ENCODE data around the gene CACNB4. TPM values are rescaled to one million over a fixed set of nuclear protein-coding genes. Genes with fewer than 3 reads are reported as not detected.
A peak's percentile ranks its signal among the peaks of the same experiment; 100 is the strongest.

CACNB4 gene
- total and polyA plus RNA-seq, 9 of the 15 experiments (the other 6 are each of a cell fraction or from before 2014, with no cell fraction given) = 0.01 to 0.20 (median 0.04) TPM; not detected in 1

DNA sequence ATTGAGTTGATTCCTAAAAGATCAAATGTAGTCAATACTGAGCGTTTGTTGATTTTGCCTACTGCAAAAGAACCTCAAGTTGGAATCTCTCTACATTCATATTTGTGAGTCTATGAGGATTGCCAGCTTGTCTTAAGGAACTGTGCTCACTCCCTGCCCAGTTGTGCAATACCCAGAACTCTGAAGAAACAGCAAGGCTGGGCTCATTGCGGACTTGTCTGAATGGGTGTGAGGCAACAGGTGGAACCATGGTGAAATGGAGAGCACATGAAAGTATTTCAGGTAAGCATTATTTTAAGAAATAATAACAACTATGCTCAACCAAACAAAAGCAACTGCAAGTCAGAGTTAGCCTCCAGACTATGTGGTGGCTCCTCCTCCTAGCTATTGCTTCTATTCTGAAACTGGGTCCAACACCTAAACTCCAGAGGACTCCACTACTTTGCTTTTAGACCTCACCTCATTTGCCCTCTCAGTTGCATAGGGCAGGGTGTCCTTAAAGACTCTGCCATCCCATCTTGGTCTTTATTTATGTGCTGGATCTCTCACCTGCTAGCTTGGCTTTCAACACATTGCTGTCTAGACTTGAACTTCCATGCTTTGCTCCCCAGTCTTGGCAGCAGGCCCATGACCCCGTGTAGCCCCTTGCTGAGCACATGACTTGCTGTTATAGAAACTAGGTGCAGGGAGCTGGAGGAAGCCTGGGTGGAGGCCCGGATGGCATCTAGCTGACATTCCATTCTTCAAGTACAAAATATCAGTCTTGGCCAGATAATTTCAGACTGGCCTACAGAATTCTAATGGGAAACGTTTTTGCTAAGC, 175.8 kb downstream of the CACNB4 start (continued):
- TF ChIP-seq, protein P1, sequence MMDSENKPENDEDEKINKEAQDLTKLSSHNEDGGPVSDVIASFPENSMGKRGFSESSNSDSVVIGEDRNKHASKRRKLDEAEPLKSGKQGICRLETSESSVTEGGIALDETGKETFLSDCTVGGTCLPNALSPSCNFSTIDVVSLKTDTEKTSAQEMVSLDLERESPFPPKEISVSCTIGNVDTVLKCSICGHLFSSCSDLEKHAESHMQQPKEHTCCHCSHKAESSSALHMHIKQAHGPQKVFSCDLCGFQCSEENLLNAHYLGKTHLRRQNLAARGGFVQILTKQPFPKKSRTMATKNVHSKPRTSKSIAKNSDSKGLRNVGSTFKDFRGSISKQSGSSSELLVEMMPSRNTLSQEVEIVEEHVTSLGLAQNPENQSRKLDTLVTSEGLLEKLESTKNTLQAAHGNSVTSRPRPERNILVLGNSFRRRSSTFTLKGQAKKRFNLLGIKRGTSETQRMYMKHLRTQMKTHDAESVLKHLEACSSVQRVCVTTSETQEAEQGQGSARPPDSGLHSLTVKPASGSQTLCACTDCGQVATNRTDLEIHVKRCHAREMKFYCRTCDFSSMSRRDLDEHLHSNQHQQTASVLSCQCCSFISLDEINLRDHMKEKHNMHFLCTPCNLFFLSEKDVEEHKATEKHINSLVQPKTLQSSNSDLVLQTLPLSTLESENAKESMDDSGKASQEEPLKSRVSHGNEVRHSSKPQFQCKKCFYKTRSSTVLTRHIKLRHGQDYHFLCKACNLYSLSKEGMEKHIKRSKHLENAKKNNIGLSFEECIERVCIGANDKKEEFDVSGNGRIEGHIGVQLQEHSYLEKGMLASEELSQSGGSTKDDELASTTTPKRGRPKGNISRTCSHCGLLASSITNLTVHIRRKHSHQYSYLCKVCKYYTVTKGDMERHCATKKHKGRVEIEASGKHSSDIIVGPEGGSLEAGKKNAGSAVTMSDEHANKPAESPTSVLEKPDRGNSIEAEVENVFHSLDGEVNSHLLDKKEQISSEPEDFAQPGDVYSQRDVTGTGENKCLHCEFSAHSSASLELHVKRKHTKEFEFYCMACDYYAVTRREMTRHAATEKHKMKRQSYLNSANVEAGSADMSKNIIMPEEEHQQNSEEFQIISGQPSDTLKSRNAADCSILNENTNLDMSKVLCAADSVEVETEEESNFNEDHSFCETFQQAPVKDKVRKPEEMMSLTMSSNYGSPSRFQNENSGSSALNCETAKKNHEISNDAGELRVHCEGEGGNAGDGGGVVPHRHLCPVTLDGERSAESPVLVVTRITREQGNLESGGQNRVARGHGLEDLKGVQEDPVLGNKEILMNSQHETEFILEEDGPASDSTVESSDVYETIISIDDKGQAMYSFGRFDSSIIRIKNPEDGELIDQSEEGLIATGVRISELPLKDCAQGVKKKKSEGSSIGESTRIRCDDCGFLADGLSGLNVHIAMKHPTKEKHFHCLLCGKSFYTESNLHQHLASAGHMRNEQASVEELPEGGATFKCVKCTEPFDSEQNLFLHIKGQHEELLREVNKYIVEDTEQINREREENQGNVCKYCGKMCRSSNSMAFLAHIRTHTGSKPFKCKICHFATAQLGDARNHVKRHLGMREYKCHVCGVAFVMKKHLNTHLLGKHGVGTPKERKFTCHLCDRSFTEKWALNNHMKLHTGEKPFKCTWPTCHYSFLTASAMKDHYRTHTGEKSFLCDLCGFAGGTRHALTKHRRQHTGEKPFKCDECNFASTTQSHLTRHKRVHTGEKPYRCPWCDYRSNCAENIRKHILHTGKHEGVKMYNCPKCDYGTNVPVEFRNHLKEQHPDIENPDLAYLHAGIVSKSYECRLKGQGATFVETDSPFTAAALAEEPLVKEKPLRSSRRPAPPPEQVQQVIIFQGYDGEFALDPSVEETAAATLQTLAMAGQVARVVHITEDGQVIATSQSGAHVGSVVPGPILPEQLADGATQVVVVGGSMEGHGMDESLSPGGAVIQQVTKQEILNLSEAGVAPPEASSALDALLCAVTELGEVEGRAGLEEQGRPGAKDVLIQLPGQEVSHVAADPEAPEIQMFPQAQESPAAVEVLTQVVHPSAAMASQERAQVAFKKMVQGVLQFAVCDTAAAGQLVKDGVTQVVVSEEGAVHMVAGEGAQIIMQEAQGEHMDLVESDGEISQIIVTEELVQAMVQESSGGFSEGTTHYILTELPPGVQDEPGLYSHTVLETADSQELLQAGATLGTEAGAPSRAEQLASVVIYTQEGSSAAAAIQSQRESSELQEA (IDR thresholded peaks at IDR 0.05; ENCODE audit: low read depth) = no peak
- TF ChIP-seq CEBPG (CRISPR knock-in tag; IDR thresholded peaks at IDR 0.05) = peak; percentile 49; the same call in 1 of the 2 replicates
- TF ChIP-seq CEBPG (tag; conservative IDR thresholded peaks at IDR 0.05 in 1 of 2, IDR thresholded peaks at IDR 0.05 in 1 of 2) = peak; percentile 78 to 97
- TF ChIP-seq MEF2D (tag; conservative IDR thresholded peaks at IDR 0.05; ENCODE audit: low read depth) = no peak
- TF ChIP-seq, protein P2, sequence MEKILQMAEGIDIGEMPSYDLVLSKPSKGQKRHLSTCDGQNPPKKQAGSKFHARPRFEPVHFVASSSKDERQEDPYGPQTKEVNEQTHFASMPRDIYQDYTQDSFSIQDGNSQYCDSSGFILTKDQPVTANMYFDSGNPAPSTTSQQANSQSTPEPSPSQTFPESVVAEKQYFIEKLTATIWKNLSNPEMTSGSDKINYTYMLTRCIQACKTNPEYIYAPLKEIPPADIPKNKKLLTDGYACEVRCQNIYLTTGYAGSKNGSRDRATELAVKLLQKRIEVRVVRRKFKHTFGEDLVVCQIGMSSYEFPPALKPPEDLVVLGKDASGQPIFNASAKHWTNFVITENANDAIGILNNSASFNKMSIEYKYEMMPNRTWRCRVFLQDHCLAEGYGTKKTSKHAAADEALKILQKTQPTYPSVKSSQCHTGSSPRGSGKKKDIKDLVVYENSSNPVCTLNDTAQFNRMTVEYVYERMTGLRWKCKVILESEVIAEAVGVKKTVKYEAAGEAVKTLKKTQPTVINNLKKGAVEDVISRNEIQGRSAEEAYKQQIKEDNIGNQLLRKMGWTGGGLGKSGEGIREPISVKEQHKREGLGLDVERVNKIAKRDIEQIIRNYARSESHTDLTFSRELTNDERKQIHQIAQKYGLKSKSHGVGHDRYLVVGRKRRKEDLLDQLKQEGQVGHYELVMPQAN (IDR thresholded peaks at IDR 0.05; ENCODE audit: borderline replicate concordance) = no peak
- TF ChIP-seq, protein P3, sequence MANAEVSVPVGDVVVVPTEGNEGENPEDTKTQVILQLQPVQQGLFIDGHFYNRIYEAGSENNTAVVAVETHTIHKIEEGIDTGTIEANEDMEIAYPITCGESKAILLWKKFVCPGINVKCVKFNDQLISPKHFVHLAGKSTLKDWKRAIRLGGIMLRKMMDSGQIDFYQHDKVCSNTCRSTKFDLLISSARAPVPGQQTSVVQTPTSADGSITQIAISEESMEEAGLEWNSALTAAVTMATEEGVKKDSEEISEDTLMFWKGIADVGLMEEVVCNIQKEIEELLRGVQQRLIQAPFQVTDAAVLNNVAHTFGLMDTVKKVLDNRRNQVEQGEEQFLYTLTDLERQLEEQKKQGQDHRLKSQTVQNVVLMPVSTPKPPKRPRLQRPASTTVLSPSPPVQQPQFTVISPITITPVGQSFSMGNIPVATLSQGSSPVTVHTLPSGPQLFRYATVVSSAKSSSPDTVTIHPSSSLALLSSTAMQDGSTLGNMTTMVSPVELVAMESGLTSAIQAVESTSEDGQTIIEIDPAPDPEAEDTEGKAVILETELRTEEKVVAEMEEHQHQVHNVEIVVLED (CRISPR knock-in tag; IDR thresholded peaks at IDR 0.05) = no peak
- TF ChIP-seq, protein P4, sequence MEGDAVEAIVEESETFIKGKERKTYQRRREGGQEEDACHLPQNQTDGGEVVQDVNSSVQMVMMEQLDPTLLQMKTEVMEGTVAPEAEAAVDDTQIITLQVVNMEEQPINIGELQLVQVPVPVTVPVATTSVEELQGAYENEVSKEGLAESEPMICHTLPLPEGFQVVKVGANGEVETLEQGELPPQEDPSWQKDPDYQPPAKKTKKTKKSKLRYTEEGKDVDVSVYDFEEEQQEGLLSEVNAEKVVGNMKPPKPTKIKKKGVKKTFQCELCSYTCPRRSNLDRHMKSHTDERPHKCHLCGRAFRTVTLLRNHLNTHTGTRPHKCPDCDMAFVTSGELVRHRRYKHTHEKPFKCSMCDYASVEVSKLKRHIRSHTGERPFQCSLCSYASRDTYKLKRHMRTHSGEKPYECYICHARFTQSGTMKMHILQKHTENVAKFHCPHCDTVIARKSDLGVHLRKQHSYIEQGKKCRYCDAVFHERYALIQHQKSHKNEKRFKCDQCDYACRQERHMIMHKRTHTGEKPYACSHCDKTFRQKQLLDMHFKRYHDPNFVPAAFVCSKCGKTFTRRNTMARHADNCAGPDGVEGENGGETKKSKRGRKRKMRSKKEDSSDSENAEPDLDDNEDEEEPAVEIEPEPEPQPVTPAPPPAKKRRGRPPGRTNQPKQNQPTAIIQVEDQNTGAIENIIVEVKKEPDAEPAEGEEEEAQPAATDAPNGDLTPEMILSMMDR (IDR thresholded peaks at IDR 0.05 in 2 of 3, conservative IDR thresholded peaks at IDR 0.05 in 1 of 3; ENCODE audit: insufficient read depth in 2 of 3, low read depth in 1 of 3, low read length in 3 of 3) = no peak
- no peak for TF ChIP-seq ZNF445 (CRISPR knock-in tag; IDR thresholded peaks at IDR 0.05; ENCODE audit: low read depth)
- TF ChIP-seq CBX2 (IDR thresholded peaks at IDR 0.05; ENCODE audit: insufficient read depth, low read length, poor library complexity, severe bottlenecking) = no peak
- no peak for TF ChIP-seq TCF7L2 (IDR thresholded peaks at IDR 0.05; ENCODE audit: low read depth, low read length)
- no peak for TF ChIP-seq ZNF174 (CRISPR knock-in tag; IDR thresholded peaks at IDR 0.05)
- peak; percentile 74 for TF ChIP-seq BHLHE40 (IDR thresholded peaks at IDR 0.05; ENCODE audit: low read length)
- no peak for TF ChIP-seq ZNF184 (CRISPR knock-in tag; IDR thresholded peaks at IDR 0.05)

All from K562 (cell line).